ENCODE results near the gene AP3M1.

Gene AP3M1

DNA sequence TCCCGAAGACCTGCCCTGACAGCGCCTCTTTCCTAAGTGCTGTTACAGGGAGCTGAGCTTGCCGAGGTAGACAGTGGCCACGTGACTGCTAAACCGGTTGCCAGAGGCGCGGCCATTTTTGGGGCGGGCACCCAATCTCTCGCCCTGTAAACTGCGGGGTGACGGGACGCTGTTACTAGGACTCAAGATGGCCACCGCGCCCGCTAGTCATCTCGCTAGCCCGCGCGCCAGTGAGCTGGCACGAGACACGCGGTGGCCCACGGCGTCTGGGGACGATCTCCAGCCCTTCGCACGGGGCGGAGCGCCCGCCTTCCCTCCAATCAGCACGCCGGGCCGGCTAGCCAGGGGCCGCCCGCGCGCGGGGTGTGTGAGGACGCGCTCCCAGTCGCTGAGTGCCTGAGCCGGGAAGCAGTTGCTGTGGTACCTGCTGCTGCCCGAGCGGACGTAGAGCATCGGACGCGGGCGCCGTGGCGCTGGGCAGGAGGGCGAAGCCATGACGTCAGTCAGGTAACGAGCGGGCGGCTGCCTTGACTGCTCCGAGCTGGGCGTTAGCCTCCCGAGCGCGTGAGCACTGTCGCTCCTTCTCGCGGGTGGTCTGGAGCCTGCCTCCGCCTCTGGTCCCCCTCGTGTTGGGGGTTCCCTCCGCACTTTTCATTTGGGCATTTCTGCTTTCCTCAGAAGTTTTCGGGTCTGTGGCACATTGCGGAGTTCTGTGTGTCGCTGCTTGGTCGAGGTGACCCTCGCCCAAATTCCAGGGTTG, 25.9 kb upstream of the AP3M1 start (continued):
- TF ChIP-seq ZNF639 (tag by site-specific recombination; IDR thresholded peaks at IDR 0.05) (0 out of 2 replicates have a peak, but pooled peaks have one; percentile 12), OVOL3 (tag by site-specific recombination; IDR thresholded peaks at IDR 0.05) (no peak), KLF16 (tag by site-specific recombination; IDR thresholded peaks at IDR 0.05) (no peak; the same call in none of the 2 replicates), HOXA7 (CRISPR knock-in tag; IDR thresholded peaks at IDR 0.05; ENCODE audit: borderline replicate concordance) (no peak), ZNF549 (tag by site-specific recombination; IDR thresholded peaks at IDR 0.05) (no peak; the same call in 1 of the 2 replicates), ZNF555 (tag by site-specific recombination; conservative IDR thresholded peaks at IDR 0.05) (no peak), SALL2 (tag by site-specific recombination; IDR thresholded peaks at IDR 0.05; ENCODE audit: borderline replicate concordance) (no peak), ZNF664 (tag by site-specific recombination; IDR thresholded peaks at IDR 0.05) (no peak), BCL11B (tag by site-specific recombination; IDR thresholded peaks at IDR 0.05; ENCODE audit: low read depth) (no peak), ZBTB20 (tag by site-specific recombination; IDR thresholded peaks at IDR 0.05) (peak; percentile 86), ZEB2 (tag by site-specific recombination; IDR thresholded peaks at IDR 0.05) (peak; percentile 92), ZNF521 (tag by site-specific recombination; IDR thresholded peaks at IDR 0.05) (no peak), ZNF157 (tag by site-specific recombination; IDR thresholded peaks at IDR 0.05) (no peak), ZNF670 (tag by site-specific recombination; IDR thresholded peaks at IDR 0.05; ENCODE audit: low read depth) (no peak), ZNF777 (tag by site-specific recombination; IDR thresholded peaks at IDR 0.05; ENCODE audit: borderline replicate concordance) (no peak), WT1 (tag by site-specific recombination; IDR thresholded peaks at IDR 0.05) (peak; percentile 45), PRDM4 (tag by site-specific recombination; IDR thresholded peaks at IDR 0.05) (no peak), ZNF423 (tag by site-specific recombination; IDR thresholded peaks at IDR 0.05) (no peak), ZNF24 (tag by site-specific recombination; IDR thresholded peaks at IDR 0.05) (peak; percentile 72; the same call in 1 of the 2 replicates), ZNF768 (tag by site-specific recombination; IDR thresholded peaks at IDR 0.05) (no peak; the same call in 1 of the 2 replicates), TRIM28 (IDR thresholded peaks at IDR 0.05; ENCODE audit: borderline replicate concordance, low read length) (0 out of 2 replicates have a peak, but pooled peaks have one; percentile 30), ZNF488 (tag by site-specific recombination; IDR thresholded peaks at IDR 0.05) (no peak), ZBTB26 (tag by site-specific recombination; optimal IDR thresholded peaks at IDR 0.05) (peak; percentile 99), ZNF830 (tag by site-specific recombination; IDR thresholded peaks at IDR 0.05; ENCODE audit: low read depth) (no peak), IKZF3 (tag by site-specific recombination; IDR thresholded peaks at IDR 0.05) (no peak; the same call in none of the 2 replicates), ZSCAN5A (tag by site-specific recombination; IDR thresholded peaks at IDR 0.05) (peak; percentile 73; the same call in 1 of the 2 replicates)
- TF ChIP-seq, protein P1, sequence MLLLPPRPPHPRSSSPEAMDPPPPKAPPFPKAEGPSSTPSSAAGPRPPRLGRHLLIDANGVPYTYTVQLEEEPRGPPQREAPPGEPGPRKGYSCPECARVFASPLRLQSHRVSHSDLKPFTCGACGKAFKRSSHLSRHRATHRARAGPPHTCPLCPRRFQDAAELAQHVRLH (tag by site-specific recombination; IDR thresholded peaks at IDR 0.05): peak; percentile 24; the same call in 1 of the 2 replicates
- TF ChIP-seq, protein P2, sequence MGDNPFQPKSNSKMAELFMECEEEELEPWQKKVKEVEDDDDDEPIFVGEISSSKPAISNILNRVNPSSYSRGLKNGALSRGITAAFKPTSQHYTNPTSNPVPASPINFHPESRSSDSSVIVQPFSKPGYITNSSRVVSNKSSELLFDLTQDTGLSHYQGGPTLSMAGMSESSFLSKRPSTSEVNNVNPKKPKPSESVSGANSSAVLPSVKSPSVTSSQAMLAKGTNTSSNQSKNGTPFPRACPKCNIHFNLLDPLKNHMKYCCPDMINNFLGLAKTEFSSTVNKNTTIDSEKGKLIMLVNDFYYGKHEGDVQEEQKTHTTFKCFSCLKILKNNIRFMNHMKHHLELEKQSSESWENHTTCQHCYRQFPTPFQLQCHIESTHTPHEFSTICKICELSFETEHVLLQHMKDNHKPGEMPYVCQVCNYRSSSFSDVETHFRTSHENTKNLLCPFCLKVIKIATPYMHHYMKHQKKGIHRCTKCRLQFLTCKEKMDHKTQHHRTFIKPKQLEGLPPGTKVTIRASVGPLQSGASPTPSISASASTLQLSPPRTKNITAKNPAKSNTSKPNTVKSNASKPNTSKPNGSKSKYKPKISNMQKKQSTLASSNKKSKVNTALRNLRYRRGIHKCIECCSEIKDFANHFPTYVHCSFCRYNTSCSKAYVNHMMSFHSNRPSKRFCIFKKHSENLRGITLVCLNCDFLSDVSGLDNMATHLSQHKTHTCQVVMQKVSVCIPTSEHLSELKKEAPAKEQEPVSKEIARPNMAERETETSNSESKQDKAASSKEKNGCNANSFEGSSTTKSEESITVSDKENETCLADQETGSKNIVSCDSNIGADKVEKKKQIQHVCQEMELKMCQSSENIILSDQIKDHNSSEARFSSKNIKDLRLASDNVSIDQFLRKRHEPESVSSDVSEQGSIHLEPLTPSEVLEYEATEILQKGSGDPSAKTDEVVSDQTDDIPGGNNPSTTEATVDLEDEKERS (tag by site-specific recombination; IDR thresholded peaks at IDR 0.05): no peak
